Inferior parietal cortex (tissue), 1 donor: Measurements from ENCODE around the gene VAT1L.

Experiments used
- DNase-seq: peaks from one replicate; pipeline ENCODE4 v3.0.0-alpha.2; 2016; ENCODE audit errors: extremely low spot score

The VAT1L gene

GRCh38 chr16:77788181-77789084, at the start of gene VAT1L:
Gene VAT1L, plus strand, starts transcription at chr16:77788564. Its CDS starts 119 bp downstream, at chr16:77788683.
- DNase-seq = peak; percentile 48

- DNase-seq = no peak
Observed at GRCh38 chr16:77738706-77739558, 49.4 kb upstream of the VAT1L start.

GRCh38 chr16:77739559-77739892, 48.8 kb upstream of the VAT1L start:
- no peak for DNase-seq

- DNase-seq = no peak
Observed at GRCh38 chr16:77744141-77744540, 44.2 kb upstream of the VAT1L start.

- DNase-seq = no peak
Observed at GRCh38 chr16:77745972-77746371, 42.4 kb upstream of the VAT1L start.

- no peak for DNase-seq
Observed at GRCh38 chr16:77748421-77749005, 39.9 kb upstream of the VAT1L start.

- DNase-seq = no peak
Observed at GRCh38 chr16:77749415-77749814, 38.9 kb upstream of the VAT1L start.

- DNase-seq = no peak
Observed at GRCh38 chr16:77758046-77758445, 30.3 kb upstream of the VAT1L start.

- DNase-seq = no peak
Observed at GRCh38 chr16:77758508-77758907, 29.9 kb upstream of the VAT1L start.

- no peak for DNase-seq
Observed at GRCh38 chr16:77759201-77759600, 29.2 kb upstream of the VAT1L start.

- no peak for DNase-seq
Observed at GRCh38 chr16:77759821-77760220, 28.5 kb upstream of the VAT1L start.

GRCh38 chr16:77760800-77761199, 27.6 kb upstream of the VAT1L start:
- DNase-seq = no peak

- no peak for DNase-seq
Observed at GRCh38 chr16:77761204-77761603, 27.2 kb upstream of the VAT1L start.

- no peak for DNase-seq
Observed at GRCh38 chr16:77762262-77762661, 26.1 kb upstream of the VAT1L start.

- DNase-seq = no peak
Observed at GRCh38 chr16:77763994-77764393, 24.4 kb upstream of the VAT1L start.

GRCh38 chr16:77767211-77767610, 21.2 kb upstream of the VAT1L start:
- DNase-seq = no peak

- DNase-seq = no peak
Observed at GRCh38 chr16:77767826-77768225, 20.5 kb upstream of the VAT1L start.

GRCh38 chr16:77775911-77776909, 12.2 kb upstream of the VAT1L start:
- no peak for DNase-seq

- no peak for DNase-seq
Observed at GRCh38 chr16:77777745-77778144, 10.6 kb upstream of the VAT1L start.

GRCh38 chr16:77780378-77780837, 8.0 kb upstream of the VAT1L start:
- DNase-seq = no peak

GRCh38 chr16:77781091-77781490, 7.3 kb upstream of the VAT1L start:
- DNase-seq = no peak
